Neural crest cell (in vitro differentiated cells): ENCODE results near the gene TEN1. TPM values are rescaled to one million over a fixed set of nuclear protein-coding genes. Genes with fewer than 3 reads are reported as not detected.

ENCODE experiments used
- DNase-seq: peaks from one replicate; pipeline ENCODE4 v3.0.0; 2021; ENCODE audit warnings: low read depth, mixed read lengths, low spot score
- H3K27ac Mint-ChIP-seq: one replicate; pipeline ENCODE4 v1.8.0; 2021; ENCODE audit warnings: mild to moderate bottlenecking, mixed read lengths; ENCODE audit not compliant: unreplicated experiment
- H3K27me3 Mint-ChIP-seq: 2 replicates; pipeline ENCODE4 v1.8.0; 2021; ENCODE audit warnings: low read depth, mild to moderate bottlenecking, mixed read lengths
- H3K36me3 Mint-ChIP-seq: 2 replicates; pipeline ENCODE4 v1.8.0; 2021; ENCODE audit warnings: low read depth, mild to moderate bottlenecking, mixed read lengths
- H3K4me1 Mint-ChIP-seq: 2 replicates; pipeline ENCODE4 v1.8.0; 2021; ENCODE audit warnings: mixed read lengths
- H3K4me3 Mint-ChIP-seq: one replicate; pipeline ENCODE4 v1.8.0; 2021; ENCODE audit warnings: mild to moderate bottlenecking, mixed read lengths
- H3K9me3 Mint-ChIP-seq: 2 replicates; pipeline ENCODE4 v1.8.0; 2021; ENCODE audit warnings: mixed read lengths
- total RNA-seq: library from RNA; stranded (reverse); gene quantifications from 2 replicates; pipeline ENCODE4 v1.2.1, GENCODE V29; 2021
- TF ChIP-seq, protein P1 (sequence below): fragments of 200-600 bp; sonication (generic); conservative IDR thresholded peaks from 2 replicates; pipeline ENCODE4 v1.5.0; 2021; ENCODE audit warnings: antibody characterized with exemption, mild to moderate bottlenecking

Gene TEN1
- total RNA-seq, 1 donor from 2014 or later = 10.1 TPM

- TF ChIP-seq, protein P1, sequence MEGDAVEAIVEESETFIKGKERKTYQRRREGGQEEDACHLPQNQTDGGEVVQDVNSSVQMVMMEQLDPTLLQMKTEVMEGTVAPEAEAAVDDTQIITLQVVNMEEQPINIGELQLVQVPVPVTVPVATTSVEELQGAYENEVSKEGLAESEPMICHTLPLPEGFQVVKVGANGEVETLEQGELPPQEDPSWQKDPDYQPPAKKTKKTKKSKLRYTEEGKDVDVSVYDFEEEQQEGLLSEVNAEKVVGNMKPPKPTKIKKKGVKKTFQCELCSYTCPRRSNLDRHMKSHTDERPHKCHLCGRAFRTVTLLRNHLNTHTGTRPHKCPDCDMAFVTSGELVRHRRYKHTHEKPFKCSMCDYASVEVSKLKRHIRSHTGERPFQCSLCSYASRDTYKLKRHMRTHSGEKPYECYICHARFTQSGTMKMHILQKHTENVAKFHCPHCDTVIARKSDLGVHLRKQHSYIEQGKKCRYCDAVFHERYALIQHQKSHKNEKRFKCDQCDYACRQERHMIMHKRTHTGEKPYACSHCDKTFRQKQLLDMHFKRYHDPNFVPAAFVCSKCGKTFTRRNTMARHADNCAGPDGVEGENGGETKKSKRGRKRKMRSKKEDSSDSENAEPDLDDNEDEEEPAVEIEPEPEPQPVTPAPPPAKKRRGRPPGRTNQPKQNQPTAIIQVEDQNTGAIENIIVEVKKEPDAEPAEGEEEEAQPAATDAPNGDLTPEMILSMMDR = no peak
- DNase-seq = peak; percentile 90
- Mint-ChIP-seq H3K4me3 (peak within 1 kb of the TSS; percentile 93), H3K27ac (peak within 1 kb of the TSS; percentile 84), H3K4me1 (peaks cover 15% of the 10 kb centered on the region), H3K27me3 (no peaks in the 10 kb centered on the region), H3K9me3 (no peaks in the 10 kb centered on the region), H3K36me3 (peaks cover 2% of the 10 kb centered on the region)
Measured at GRCh38 chr17:75940727-75941441, 38.2 kb upstream of the TEN1 start, which contains the start of gene FBF1. Gene FBF1 (minus strand): TSS chr17:75941042. CDS start chr17:75938149, 2,893 bp downstream.

DNA sequence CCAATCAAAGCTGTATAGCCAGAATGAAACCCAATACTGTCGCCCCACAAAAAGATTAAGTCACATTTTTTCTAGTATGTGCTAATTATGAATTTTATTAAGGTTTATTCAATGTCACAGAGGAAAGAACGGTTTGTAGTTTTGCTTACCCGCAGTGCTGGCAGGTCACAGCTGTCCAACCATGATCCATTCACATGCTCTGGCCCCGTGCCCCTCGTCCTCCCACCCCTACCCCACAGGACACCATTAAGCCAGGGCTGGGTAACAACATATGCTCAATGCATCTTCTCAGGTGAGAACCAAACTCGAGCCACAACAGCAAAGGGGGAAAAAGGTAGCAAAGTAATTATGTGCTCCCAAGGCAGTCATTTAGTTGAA is 37.6 kb upstream of the TEN1 start:
- Mint-ChIP-seq H3K27me3 (no peaks in the 10 kb centered on the region), H3K4me3 (peak overlapping the region; percentile 93), H3K36me3 (peaks cover 2% of the 10 kb centered on the region), H3K4me1 (peaks cover 15% of the 10 kb centered on the region), H3K27ac (peak overlapping the region; percentile 53), H3K9me3 (no peaks in the 10 kb centered on the region)
- no peak for DNase-seq
- TF ChIP-seq, protein P1 = no peak

- Mint-ChIP-seq H3K27ac (no peak overlapping the region), H3K27me3 (no peaks in the 10 kb centered on the region), H3K36me3 (peaks cover 2% of the 10 kb centered on the region), H3K9me3 (no peaks in the 10 kb centered on the region), H3K4me3 (peak overlapping the region; percentile 74), H3K4me1 (peaks cover 15% of the 10 kb centered on the region)
- TF ChIP-seq, protein P1 = no peak
- DNase-seq = no peak
Measured at GRCh38 chr17:75942473-75942872, 36.6 kb upstream of the TEN1 start.

GRCh38 chr17:75943491-75943890 is 35.5 kb upstream of the TEN1 start:
- Mint-ChIP-seq H3K4me3 (peak overlapping the region; percentile 29), H3K4me1 (peaks cover 15% of the 10 kb centered on the region), H3K36me3 (peaks cover 5% of the 10 kb centered on the region), H3K9me3 (no peaks in the 10 kb centered on the region), H3K27me3 (no peaks in the 10 kb centered on the region), H3K27ac (no peak overlapping the region)
- DNase-seq = no peak
- TF ChIP-seq, protein P1 = no peak

- no peak overlapping the region for H3K27ac Mint-ChIP-seq
- H3K4me1 Mint-ChIP-seq = peaks cover 14% of the 10 kb centered on the region
- TF ChIP-seq, protein P1 = no peak
- DNase-seq = no peak
- H3K36me3 Mint-ChIP-seq = peaks cover 5% of the 10 kb centered on the region
- no peaks in the 10 kb centered on the region for H3K27me3 Mint-ChIP-seq
- no peaks in the 10 kb centered on the region for H3K9me3 Mint-ChIP-seq
- no peak overlapping the region for H3K4me3 Mint-ChIP-seq
Measured at GRCh38 chr17:75945211-75945610, 33.8 kb upstream of the TEN1 start.
